Spleen (tissue), 7 donors: ENCODE data around the gene KCNQ1.

Source experiments
- CTCF ChIP-seq, 11 experiments: fragments of 200-600 bp in 7 of 11; fragments of 450-650 bp in 4 of 11; sonication (generic) in 4 of 11; IDR thresholded peaks in 8 of 11; conservative IDR thresholded peaks in 3 of 11; 1 replicate in 7 of 11; 2 replicates in 4 of 11; pipeline versions ENCODE4 v1.4.0 to v1.8.0; 2016 to 2021; ENCODE audit warnings: antibody characterized with exemption in 11 of 11, inconsistent platforms in 4 of 11, mild to moderate bottlenecking in 1 of 11
- POLR2A ChIP-seq, 3 donors: fragments of 450-650 bp; IDR thresholded peaks; one replicate each; pipeline ENCODE4 v1.5.1; 2017; ENCODE audit warnings: antibody characterized with exemption in 3 of 3, mild to moderate bottlenecking in 1 of 3
- POLR2AphosphoS5 ChIP-seq, 3 donors: sonication (generic); formaldehyde crosslinking; IDR thresholded peaks; one replicate each; pipeline ENCODE4 v1.5.1; 2017; ENCODE audit warnings: antibody characterized with exemption in 3 of 3
- donor health status: DM: no; HTN: no; CAD: no; lungs with moderate emphysema.
- donor health status: DM: no; HTN: no; CAD: no.
- donor health status: DM: no; HTN: no; CAD: no.

GRCh38 chr11:2645779-2646118, 200.9 kb downstream of the KCNQ1 start:
- TF ChIP-seq CTCF (IDR thresholded peaks at IDR 0.05 in 8 of 11, conservative IDR thresholded peaks at IDR 0.05 in 3 of 11) (no peak), POLR2AphosphoS5 (IDR thresholded peaks at IDR 0.05) (no peak), POLR2A (IDR thresholded peaks at IDR 0.05) (no peak)
